A549 (cell line): ENCODE results near the gene RBM4B. TPM values are rescaled to one million over a fixed set of nuclear protein-coding genes. Genes with fewer than 3 reads are reported as not detected.

Source experiments
- BHLHE40 ChIP-seq: IDR thresholded peaks from 2 replicates; pipeline ENCODE4 v1.6.1; 2012; ENCODE audit warnings: low read depth, low read length, inconsistent platforms
- CHD2 ChIP-seq: fragments of 150-350 bp; IDR thresholded peaks from 2 replicates; pipeline ENCODE4 v1.6.1; 2014; ENCODE audit warnings: low read length; ENCODE audit not compliant: partially characterized antibody
- CTCF ChIP-seq: fragments of >200 bp; sonication (Bioruptor Twin); formaldehyde crosslinking; IDR thresholded peaks from 3 replicates; pipeline ENCODE4 v1.5.1; 2016
- EHF ChIP-seq: fragments of 250-450 bp; sonication (Bioruptor Pico); IDR thresholded peaks from 2 replicates; pipeline ENCODE4 v1.5.0; 2020; ENCODE audit warnings: mild to moderate bottlenecking
- EHMT2 ChIP-seq: fragments of 200-600 bp; sonication (generic); IDR thresholded peaks from 2 replicates; pipeline ENCODE4 v1.6.1; 2016; ENCODE audit warnings: antibody characterized with exemption, low read depth, mild to moderate bottlenecking, moderate library complexity
- FOSL2 ChIP-seq, 2 experiments: fragments of 450-650 bp in 1 of 2; fragments of >200 bp in 1 of 2; sonication (Bioruptor Twin) in 1 of 2; formaldehyde crosslinking; IDR thresholded peaks; 2 replicates each; pipeline versions ENCODE4 v1.5.0 to v1.6.1; 2016 to 2020; ENCODE audit warnings: mild to moderate bottlenecking in 1 of 2, moderate library complexity in 1 of 2
- FOXS1 ChIP-seq: fragments of 250-450 bp; sonication (Bioruptor Pico); IDR thresholded peaks from 2 replicates; pipeline ENCODE4 v1.5.0; 2020; ENCODE audit warnings: mild to moderate bottlenecking, moderate library complexity
- HDAC2 ChIP-seq: fragments of 200-600 bp; sonication (generic); IDR thresholded peaks from 2 replicates; pipeline ENCODE4 v1.6.1; 2016
- HOXA7 ChIP-seq: fragments of 250-450 bp; sonication (Bioruptor Pico); IDR thresholded peaks from 2 replicates; pipeline ENCODE4 v1.5.0; 2020; ENCODE audit warnings: mild to moderate bottlenecking, moderate library complexity
- KDM5A ChIP-seq: fragments of 200-600 bp; sonication (generic); IDR thresholded peaks from 2 replicates; pipeline ENCODE4 v1.6.1; 2016; ENCODE audit warnings: antibody characterized with exemption, mild to moderate bottlenecking
- MAFK ChIP-seq: fragments of 450-650 bp; IDR thresholded peaks from 2 replicates; pipeline ENCODE4 v1.6.1; 2014; ENCODE audit not compliant: partially characterized antibody
- MYC ChIP-seq: IDR thresholded peaks from 2 replicates; pipeline ENCODE4 v1.6.1; 2012; ENCODE audit warnings: mild to moderate bottlenecking, inconsistent platforms, low read length, improper control_type of control experiment, borderline replicate concordance
- NFE2L2 ChIP-seq: fragments of 150-350 bp; conservative IDR thresholded peaks from 2 replicates; pipeline ENCODE4 v1.6.1; 2014; ENCODE audit warnings: low read length
- NR3C1 ChIP-seq: fragments of >200 bp; sonication (Bioruptor Twin); formaldehyde crosslinking; IDR thresholded peaks from 3 replicates; pipeline ENCODE4 v1.6.1; 2017
- POLR2A ChIP-seq: IDR thresholded peaks from 2 replicates; pipeline ENCODE4 v1.6.1; 2012; ENCODE audit warnings: mild to moderate bottlenecking, low read length
- POLR2AphosphoS2 ChIP-seq: conservative IDR thresholded peaks from 2 replicates; pipeline ENCODE4 v1.6.1; 2012; ENCODE audit warnings: low read length, improper control_type of control experiment, inconsistent platforms
- RCOR1 ChIP-seq: fragments of 150-350 bp; IDR thresholded peaks from 2 replicates; pipeline ENCODE4 v1.6.1; 2014; ENCODE audit warnings: antibody characterized with exemption, low read length, low read depth
- REST ChIP-seq: fragments of 200-600 bp; sonication (generic); IDR thresholded peaks from 2 replicates; pipeline ENCODE4 v1.6.1; 2016; ENCODE audit warnings: antibody characterized with exemption, mild to moderate bottlenecking, moderate library complexity
- RFX5 ChIP-seq: fragments of 450-650 bp; IDR thresholded peaks from 2 replicates; pipeline ENCODE4 v1.7.1; 2014; ENCODE audit warnings: antibody characterized with exemption, mild to moderate bottlenecking, moderate library complexity
- SREBF2 ChIP-seq: fragments of 450-650 bp; IDR thresholded peaks from 2 replicates; pipeline ENCODE4 v1.6.1; 2014; ENCODE audit warnings: mild to moderate bottlenecking, moderate library complexity
- TFCP2L1 ChIP-seq: fragments of 250-450 bp; sonication (Bioruptor Pico); IDR thresholded peaks from 2 replicates; pipeline ENCODE4 v1.5.0; 2021; ENCODE audit warnings: mild to moderate bottlenecking
- TP53 ChIP-seq: fragments of 250-450 bp; sonication (Bioruptor Pico); IDR thresholded peaks from 2 replicates; pipeline ENCODE4 v1.5.0; 2021; ENCODE audit warnings: mild to moderate bottlenecking, moderate library complexity
- ZNF302 ChIP-seq: fragments of 250-450 bp; sonication (Bioruptor Pico); IDR thresholded peaks from 2 replicates; pipeline ENCODE4 v1.9.0; 2021; ENCODE audit warnings: inconsistent platforms, mild to moderate bottlenecking, moderate library complexity
- ZSCAN20 ChIP-seq: fragments of 250-450 bp; sonication (Bioruptor Pico); IDR thresholded peaks from 2 replicates; pipeline ENCODE4 v1.8.0; 2022; ENCODE audit warnings: mild to moderate bottlenecking, moderate library complexity
- polyA plus RNA-seq, 4 experiments: library from polyadenylated mRNA; depleted of rRNA in 3 of 4; stranded (reverse); fragments of >200 nt; fragmentation: RNase III in 1 of 4; extraction: RNeasy Plus Mini Kit Qiagen cat#74134 plus additional on column Dnase treatment in 1 of 4; gene quantifications; 2 replicates in 3 of 4; 3 replicates in 1 of 4; pipeline ENCODE4 v1.2.3, GENCODE V29; 2011 to 2017
- TF ChIP-seq, protein P1 (sequence below): fragments of 150-350 bp; IDR thresholded peaks from 2 replicates; pipeline ENCODE4 v1.6.1; 2014; ENCODE audit warnings: low read depth, mild to moderate bottlenecking, low read length
- TF ChIP-seq, protein P2 (sequence below): IDR thresholded peaks from 2 replicates; pipeline ENCODE4 v1.6.1; 2012
- TF ChIP-seq, protein P3 (sequence below): fragments of 250-450 bp; sonication (Bioruptor Pico); IDR thresholded peaks from 2 replicates; pipeline ENCODE4 v1.5.0; 2021; ENCODE audit warnings: mild to moderate bottlenecking, moderate library complexity, borderline replicate concordance

Gene RBM4B
- polyA plus RNA-seq, 2 of the 4 experiments (the other 2 are of a cell fraction), result 28.0 to 32.7 TPM

- TF ChIP-seq ZNF302 (CRISPR knock-in tag) (no peak), TFCP2L1 (CRISPR knock-in tag) (no peak), FOXS1 (no peak), RFX5 (peak; percentile 50; the same call in 1 of the 2 replicates), KDM5A (no peak), EHMT2 (no peak), EHF (CRISPR knock-in tag) (no peak), POLR2A (peak; percentile 73), HOXA7 (CRISPR knock-in tag) (peak; percentile 76; the same call in 1 of the 2 replicates), CHD2 (peak; percentile 62), TP53 (CRISPR knock-in tag) (peak; percentile 42; the same call in 1 of the 2 replicates), POLR2AphosphoS2 (no peak; the same call in 1 of the 2 replicates), REST (0 out of 2 replicates have a peak, but pooled peaks have one; percentile 27), ZSCAN20 (CRISPR knock-in tag) (no peak), MYC (peak; percentile 68), SREBF2 (no peak), CTCF (0 out of 3 replicates have a peak, but pooled peaks have one; percentile 6), NR3C1 (no peak), FOSL2 (IDR thresholded peaks at IDR 0.05) (no peak), FOSL2 (CRISPR knock-in tag; IDR thresholded peaks at IDR 0.05) (0 out of 2 replicates have a peak, but pooled peaks have one; percentile 18), RCOR1 (no peak), HDAC2 (no peak), BHLHE40 (no peak), MAFK (peak; percentile 74), NFE2L2 (no peak)
- TF ChIP-seq, protein P1, sequence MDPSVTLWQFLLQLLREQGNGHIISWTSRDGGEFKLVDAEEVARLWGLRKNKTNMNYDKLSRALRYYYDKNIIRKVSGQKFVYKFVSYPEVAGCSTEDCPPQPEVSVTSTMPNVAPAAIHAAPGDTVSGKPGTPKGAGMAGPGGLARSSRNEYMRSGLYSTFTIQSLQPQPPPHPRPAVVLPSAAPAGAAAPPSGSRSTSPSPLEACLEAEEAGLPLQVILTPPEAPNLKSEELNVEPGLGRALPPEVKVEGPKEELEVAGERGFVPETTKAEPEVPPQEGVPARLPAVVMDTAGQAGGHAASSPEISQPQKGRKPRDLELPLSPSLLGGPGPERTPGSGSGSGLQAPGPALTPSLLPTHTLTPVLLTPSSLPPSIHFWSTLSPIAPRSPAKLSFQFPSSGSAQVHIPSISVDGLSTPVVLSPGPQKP, result no peak
- TF ChIP-seq, protein P2, sequence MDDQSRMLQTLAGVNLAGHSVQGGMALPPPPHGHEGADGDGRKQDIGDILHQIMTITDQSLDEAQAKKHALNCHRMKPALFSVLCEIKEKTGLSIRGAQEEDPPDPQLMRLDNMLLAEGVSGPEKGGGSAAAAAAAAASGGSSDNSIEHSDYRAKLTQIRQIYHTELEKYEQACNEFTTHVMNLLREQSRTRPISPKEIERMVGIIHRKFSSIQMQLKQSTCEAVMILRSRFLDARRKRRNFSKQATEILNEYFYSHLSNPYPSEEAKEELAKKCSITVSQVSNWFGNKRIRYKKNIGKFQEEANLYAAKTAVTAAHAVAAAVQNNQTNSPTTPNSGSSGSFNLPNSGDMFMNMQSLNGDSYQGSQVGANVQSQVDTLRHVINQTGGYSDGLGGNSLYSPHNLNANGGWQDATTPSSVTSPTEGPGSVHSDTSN, result peak; percentile 94
- TF ChIP-seq, protein P3, sequence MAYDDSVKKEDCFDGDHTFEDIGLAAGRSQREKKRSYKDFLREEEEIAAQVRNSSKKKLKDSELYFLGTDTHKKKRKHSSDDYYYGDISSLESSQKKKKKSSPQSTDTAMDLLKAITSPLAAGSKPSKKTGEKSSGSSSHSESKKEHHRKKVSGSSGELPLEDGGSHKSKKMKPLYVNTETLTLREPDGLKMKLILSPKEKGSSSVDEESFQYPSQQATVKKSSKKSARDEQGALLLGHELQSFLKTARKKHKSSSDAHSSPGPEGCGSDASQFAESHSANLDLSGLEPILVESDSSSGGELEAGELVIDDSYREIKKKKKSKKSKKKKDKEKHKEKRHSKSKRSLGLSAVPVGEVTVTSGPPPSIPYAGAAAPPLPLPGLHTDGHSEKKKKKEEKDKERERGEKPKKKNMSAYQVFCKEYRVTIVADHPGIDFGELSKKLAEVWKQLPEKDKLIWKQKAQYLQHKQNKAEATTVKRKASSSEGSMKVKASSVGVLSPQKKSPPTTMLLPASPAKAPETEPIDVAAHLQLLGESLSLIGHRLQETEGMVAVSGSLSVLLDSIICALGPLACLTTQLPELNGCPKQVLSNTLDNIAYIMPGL (CRISPR knock-in tag), result peak; percentile 60; the same call in 1 of the 2 replicates
These were observed 39.3 kb downstream of the RBM4B start, which contains the start of gene RBM4 (continued) for GRCh38 chr11:66638177-66639065.
